DND-41 (cell line): ENCODE results near the gene FMN2.

Experiments
- ATAC-seq: fragments of 200-7000 bp; cut with Tn5 transposase; 3 replicates; pipeline ENCODE4 v1.9.1; 2021; ENCODE audit warnings: low read depth; ENCODE audit not compliant: insufficient read depth
- DNase-seq: peaks from one replicate; pipeline ENCODE4 v3.0.0-alpha.2; 2020
- H2AFZ ChIP-seq: 2 replicates; pipeline ENCODE4 v1.6.0; 2012; ENCODE audit warnings: low read depth, low read length
- H3K27ac ChIP-seq: 2 replicates; pipeline ENCODE4 v1.5.1; 2012; ENCODE audit warnings: low read length, inconsistent platforms
- H3K27me3 ChIP-seq: fragments of 200-600 bp; sonication (generic); 2 replicates; pipeline ENCODE4 v1.6.0; 2012; ENCODE audit warnings: low read length, mild to moderate bottlenecking, inconsistent platforms; ENCODE audit not compliant: insufficient read depth, poor library complexity
- H3K36me3 ChIP-seq: 2 replicates; pipeline ENCODE4 v1.5.1; 2012; ENCODE audit warnings: low read length, inconsistent platforms; ENCODE audit not compliant: insufficient read depth
- H3K4me1 ChIP-seq: 2 replicates; pipeline ENCODE4 v1.5.1; 2012; ENCODE audit warnings: mild to moderate bottlenecking, low read length; ENCODE audit not compliant: insufficient read depth
- H3K4me2 ChIP-seq: 2 replicates; pipeline ENCODE4 v1.6.0; 2012; ENCODE audit warnings: mild to moderate bottlenecking, moderate library complexity, low read length, inconsistent platforms; ENCODE audit not compliant: insufficient read depth
- H3K4me3 ChIP-seq, 2 experiments: fragments of 200-600 bp in 1 of 2; shearing (Covaris generic) in 1 of 2; 2 replicates each; pipeline ENCODE4 v1.5.1; 2012 to 2016; ENCODE audit warnings: inconsistent platforms in 2 of 2, low read length in 2 of 2, mild to moderate bottlenecking in 2 of 2, low read depth in 1 of 2, moderate library complexity in 1 of 2
- H3K79me2 ChIP-seq: 2 replicates; pipeline ENCODE4 v1.6.0; 2012; ENCODE audit warnings: low read length, inconsistent platforms; ENCODE audit not compliant: insufficient read depth
- H3K9ac ChIP-seq: 2 replicates; pipeline ENCODE4 v1.6.0; 2012; ENCODE audit warnings: low read depth, mild to moderate bottlenecking, inconsistent platforms, low read length, moderate library complexity
- H3K9me3 ChIP-seq: 2 replicates; pipeline ENCODE4 v1.5.1; 2012; ENCODE audit warnings: low read length, moderate library complexity, mild to moderate bottlenecking, inconsistent platforms; ENCODE audit not compliant: insufficient read depth, severe bottlenecking
- H4K20me1 ChIP-seq: 2 replicates; pipeline ENCODE4 v1.6.0; 2012; ENCODE audit warnings: low read length; ENCODE audit not compliant: insufficient read depth
- EZH2 ChIP-seq: IDR thresholded peaks from 3 replicates; pipeline ENCODE4 v1.6.1; 2012; ENCODE audit warnings: borderline replicate concordance, low read depth, mild to moderate bottlenecking, moderate library complexity, low read length, inconsistent platforms; ENCODE audit not compliant: severe bottlenecking
- TF ChIP-seq, protein P1 (sequence below): IDR thresholded peaks from 2 replicates; pipeline ENCODE4 v1.5.1; 2012; ENCODE audit warnings: borderline replicate concordance, low read length, moderate library complexity, mild to moderate bottlenecking; ENCODE audit not compliant: poor library complexity, severe bottlenecking; ENCODE audit errors: extremely low read depth

The FMN2 gene

GRCh38 chr1:240385551-240385950 lies 293.9 kb downstream of the FMN2 start:
- no peaks in the 10 kb centered on the region for H3K79me2 ChIP-seq
- no peaks in the 10 kb centered on the region for H4K20me1 ChIP-seq
- peaks cover 12% of the 10 kb centered on the region for H3K9me3 ChIP-seq
- H3K27ac ChIP-seq: no peak overlapping the region
- TF ChIP-seq, protein P1, sequence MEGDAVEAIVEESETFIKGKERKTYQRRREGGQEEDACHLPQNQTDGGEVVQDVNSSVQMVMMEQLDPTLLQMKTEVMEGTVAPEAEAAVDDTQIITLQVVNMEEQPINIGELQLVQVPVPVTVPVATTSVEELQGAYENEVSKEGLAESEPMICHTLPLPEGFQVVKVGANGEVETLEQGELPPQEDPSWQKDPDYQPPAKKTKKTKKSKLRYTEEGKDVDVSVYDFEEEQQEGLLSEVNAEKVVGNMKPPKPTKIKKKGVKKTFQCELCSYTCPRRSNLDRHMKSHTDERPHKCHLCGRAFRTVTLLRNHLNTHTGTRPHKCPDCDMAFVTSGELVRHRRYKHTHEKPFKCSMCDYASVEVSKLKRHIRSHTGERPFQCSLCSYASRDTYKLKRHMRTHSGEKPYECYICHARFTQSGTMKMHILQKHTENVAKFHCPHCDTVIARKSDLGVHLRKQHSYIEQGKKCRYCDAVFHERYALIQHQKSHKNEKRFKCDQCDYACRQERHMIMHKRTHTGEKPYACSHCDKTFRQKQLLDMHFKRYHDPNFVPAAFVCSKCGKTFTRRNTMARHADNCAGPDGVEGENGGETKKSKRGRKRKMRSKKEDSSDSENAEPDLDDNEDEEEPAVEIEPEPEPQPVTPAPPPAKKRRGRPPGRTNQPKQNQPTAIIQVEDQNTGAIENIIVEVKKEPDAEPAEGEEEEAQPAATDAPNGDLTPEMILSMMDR: no peak
- no peak for TF ChIP-seq EZH2
- H3K27me3 ChIP-seq: no peaks in the 10 kb centered on the region
- DNase-seq (no peak), ATAC-seq (no peak)
- no peaks in the 10 kb centered on the region for H3K36me3 ChIP-seq
- no peak overlapping the region for H3K4me3 ChIP-seq
- H2AFZ ChIP-seq: no peak overlapping the region
- no peaks in the 10 kb centered on the region for H3K4me1 ChIP-seq
- H3K4me2 ChIP-seq: no peak overlapping the region
- no peak overlapping the region for H3K9ac ChIP-seq

DNA sequence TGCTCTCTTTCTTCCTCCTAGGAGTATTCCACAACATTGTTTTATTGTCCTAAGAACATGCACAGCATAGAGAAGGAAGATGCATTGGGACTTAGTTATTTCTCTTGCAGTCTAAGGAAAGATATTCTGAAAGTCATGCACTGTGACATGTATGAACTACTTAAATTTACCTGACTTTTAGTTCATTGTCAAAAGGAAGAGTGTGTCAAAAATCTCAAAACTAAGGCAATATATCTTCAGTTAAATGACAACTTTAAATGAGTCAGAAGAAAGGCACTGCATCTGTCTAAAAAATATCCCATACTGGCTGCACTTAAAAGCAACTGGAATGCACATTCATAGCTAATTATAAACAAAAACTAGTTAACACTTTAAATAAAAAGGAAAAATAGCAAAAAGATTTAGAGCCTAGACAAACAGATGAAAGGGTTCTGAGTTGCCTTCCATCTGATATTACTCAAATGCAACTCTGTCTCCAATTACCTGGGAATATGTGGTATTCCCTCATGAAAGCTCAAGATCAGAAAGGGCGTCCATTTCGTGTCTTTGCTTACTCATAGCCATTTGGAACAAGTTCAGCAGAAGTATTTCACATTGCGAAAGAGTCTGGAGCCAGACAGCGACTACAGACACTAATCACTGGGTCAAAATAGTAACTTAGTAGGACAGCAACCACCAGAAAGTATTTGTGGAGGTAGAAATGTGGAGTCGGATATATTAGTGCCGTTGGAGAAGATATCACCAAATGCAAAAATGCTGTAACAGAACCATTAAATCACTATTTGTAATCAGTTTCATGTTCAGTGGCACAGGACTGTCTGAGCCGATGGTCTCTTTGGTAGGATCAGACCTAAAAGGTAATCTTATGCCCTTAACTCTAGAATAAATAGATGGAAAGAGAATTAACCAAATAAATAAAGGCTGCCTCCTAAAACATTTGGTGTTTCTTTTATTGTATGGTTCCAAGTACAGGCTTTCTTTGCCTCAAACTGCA lies 294.6 kb downstream of the FMN2 start:
- no peak for ATAC-seq
- Histone ChIP-seq H3K4me3 (no peak overlapping the region), H4K20me1 (no peaks in the 10 kb centered on the region), H3K4me1 (no peaks in the 10 kb centered on the region), H3K27me3 (no peaks in the 10 kb centered on the region), H3K36me3 (no peaks in the 10 kb centered on the region), H3K9me3 (peaks cover 5% of the 10 kb centered on the region), H3K27ac (no peak overlapping the region), H2AFZ (no peak overlapping the region), H3K9ac (no peak overlapping the region), H3K4me2 (no peak overlapping the region), H3K79me2 (no peaks in the 10 kb centered on the region)
- no peak for DNase-seq
- TF ChIP-seq EZH2: no peak
- TF ChIP-seq, protein P1: no peak

DNA sequence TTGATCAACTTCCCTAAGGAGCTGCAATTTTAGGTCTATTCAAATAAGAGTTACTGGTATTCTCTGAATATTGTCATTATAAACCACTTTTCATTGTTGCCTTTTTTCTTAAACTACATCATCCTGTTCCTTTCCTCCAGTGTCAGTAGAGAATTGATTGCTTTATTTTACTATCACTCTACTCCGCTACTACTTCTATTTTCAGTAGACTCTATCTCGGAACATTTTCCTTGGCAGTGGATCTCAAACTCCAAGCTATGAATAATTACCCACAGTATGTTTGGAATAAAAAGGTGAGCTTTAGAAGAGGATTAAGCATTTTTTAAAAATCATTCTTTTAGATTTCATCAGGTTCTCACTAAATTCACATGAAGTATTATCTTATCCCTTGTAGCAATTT lies 295.4 kb downstream of the FMN2 start:
- Histone ChIP-seq H3K27me3 (no peaks in the 10 kb centered on the region), H3K36me3 (no peaks in the 10 kb centered on the region), H3K27ac (no peak overlapping the region), H3K9ac (no peak overlapping the region), H2AFZ (no peak overlapping the region), H4K20me1 (no peaks in the 10 kb centered on the region), H3K9me3 (no peaks in the 10 kb centered on the region), H3K4me3 (no peak overlapping the region), H3K4me2 (no peak overlapping the region), H3K4me1 (no peaks in the 10 kb centered on the region), H3K79me2 (no peaks in the 10 kb centered on the region)
- ATAC-seq (no peak), DNase-seq (no peak)
- TF ChIP-seq, protein P1: no peak
- TF ChIP-seq EZH2: no peak
